ENCODE data around the gene ANKRD55. TPM values are rescaled to one million over a fixed set of nuclear protein-coding genes. Genes with fewer than 3 reads are reported as not detected.
A peak's percentile ranks its signal among the peaks of the same experiment; 100 is the strongest.
"Not testable (repeated sequence)": the region's sequence is repeated elsewhere in the genome, so short reads cannot be mapped to it uniquely, and the experiment has no call there.

Gene ANKRD55
- total RNA-seq, 1 donor from 2014 or later = not detected

DNA sequence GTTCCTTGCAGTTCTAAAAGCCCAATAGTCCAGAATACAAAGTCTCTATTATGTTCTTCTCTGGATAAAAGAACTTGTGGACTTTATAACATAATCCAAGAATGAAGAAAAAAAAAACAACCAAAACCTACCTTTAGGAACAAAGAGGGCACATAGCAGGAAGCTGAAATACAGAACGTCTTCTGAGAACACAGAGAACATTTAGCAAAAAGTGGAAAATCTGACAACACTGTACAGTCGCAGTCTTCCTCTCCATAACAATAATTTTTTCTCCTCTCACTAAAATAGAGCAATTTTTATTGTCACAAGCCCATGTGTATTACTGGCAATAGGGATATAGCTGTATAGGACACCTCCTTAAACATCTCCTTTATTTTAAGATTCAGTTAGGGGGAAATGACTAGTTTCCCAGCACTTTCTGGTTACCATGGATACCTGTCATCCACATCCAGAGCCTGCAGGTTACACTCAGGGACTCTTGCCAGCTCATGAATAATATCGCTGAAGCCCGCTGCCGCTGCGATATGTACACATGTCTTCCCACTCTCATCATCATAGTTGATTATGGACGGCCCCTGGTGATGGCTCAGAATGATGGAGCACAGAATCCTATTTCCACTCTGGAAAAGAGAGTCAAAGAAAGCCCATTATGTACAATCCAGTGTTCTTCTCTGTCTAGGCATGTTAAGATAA, 106.5 kb downstream of the ANKRD55 start:
- no peaks in the 10 kb centered on the region for H3K27me3 Mint-ChIP-seq
- H3K4me1 Mint-ChIP-seq (ENCODE audit: unreplicated experiment) = peaks cover 12% of the 10 kb centered on the region
- no peak for DNase-seq (ENCODE audit: extremely low spot score, unreplicated experiment)
- H3K27ac Mint-ChIP-seq = no peak overlapping the region
- TF ChIP-seq CTCF (conservative IDR thresholded peaks at IDR 0.05) = no peak
- no peaks in the 10 kb centered on the region for H3K36me3 Mint-ChIP-seq
- no peak overlapping the region for H3K4me3 Mint-ChIP-seq
- H3K9me3 Mint-ChIP-seq = peaks cover 9% of the 10 kb centered on the region

GRCh38 chr5:56123531-56124243, 109.4 kb downstream of the ANKRD55 start:
- H3K4me3 Mint-ChIP-seq = peak overlapping the region; percentile 46
- no peaks in the 10 kb centered on the region for H3K9me3 Mint-ChIP-seq
- H3K27ac Mint-ChIP-seq = peak overlapping the region; percentile 51
- no peaks in the 10 kb centered on the region for H3K36me3 Mint-ChIP-seq
- no peak for TF ChIP-seq CTCF (conservative IDR thresholded peaks at IDR 0.05)
- H3K4me1 Mint-ChIP-seq (ENCODE audit: unreplicated experiment) = peaks cover 12% of the 10 kb centered on the region
- no peak for DNase-seq (ENCODE audit: extremely low spot score, unreplicated experiment)
- no peaks in the 10 kb centered on the region for H3K27me3 Mint-ChIP-seq

GRCh38 chr5:56122360-56122985, 110.7 kb downstream of the ANKRD55 start:
- not testable (repeated sequence) for DNase-seq (ENCODE audit: extremely low spot score, unreplicated experiment); H3K27ac Mint-ChIP-seq; H3K9me3 Mint-ChIP-seq; H3K4me3 Mint-ChIP-seq; H3K27me3 Mint-ChIP-seq; H3K36me3 Mint-ChIP-seq
- peaks cover 12% of the 10 kb centered on the region for H3K4me1 Mint-ChIP-seq (ENCODE audit: unreplicated experiment)

DNA sequence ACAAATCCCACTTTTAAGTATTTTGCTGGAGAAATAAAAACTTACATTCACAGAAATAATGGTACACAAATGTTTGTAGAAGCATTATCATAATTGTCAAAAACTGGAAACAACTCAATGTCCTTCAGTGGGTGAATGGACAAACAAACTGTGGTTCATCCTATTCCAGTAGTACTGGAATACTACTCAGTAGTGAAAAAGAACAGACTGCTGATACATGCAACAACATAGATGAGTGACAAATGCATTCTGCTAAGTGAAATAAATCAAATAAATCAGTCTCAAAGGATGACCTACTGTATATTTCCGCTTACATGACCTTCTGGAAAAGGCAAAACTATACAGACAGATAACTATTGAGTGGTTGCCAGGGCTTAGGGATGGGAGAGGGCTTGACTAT, 114.1 kb downstream of the ANKRD55 start:
- Mint-ChIP-seq H3K27me3 (no peaks in the 10 kb centered on the region), H3K4me3 (no peak overlapping the region), H3K36me3 (no peaks in the 10 kb centered on the region)

DNA sequence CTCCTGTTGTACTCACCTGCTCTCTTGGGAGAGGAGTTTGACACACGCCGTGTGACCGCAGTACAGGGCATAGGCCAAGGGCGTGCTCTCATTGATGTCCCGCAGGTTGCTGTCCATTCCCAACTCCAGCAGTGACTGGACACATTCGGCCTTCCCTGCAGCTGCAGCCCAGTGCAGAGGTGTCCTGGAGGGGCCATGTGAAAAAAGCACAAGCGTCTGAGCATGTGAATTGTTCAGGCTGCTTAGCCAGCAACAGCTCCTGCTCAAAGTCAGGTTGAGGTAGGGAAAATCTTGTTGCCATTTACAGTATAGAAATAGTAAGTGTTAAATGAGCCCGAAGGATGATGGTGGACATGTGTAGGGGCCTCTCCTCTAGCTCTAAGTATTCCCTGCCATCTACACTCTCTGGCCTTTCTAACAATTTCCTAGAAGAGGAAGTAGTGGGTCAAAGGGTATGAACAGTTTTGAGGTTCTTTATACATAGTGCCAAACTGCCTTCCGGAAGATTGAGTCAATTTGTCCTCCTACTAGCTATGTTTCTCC, 116.5 kb downstream of the ANKRD55 start:
- Mint-ChIP-seq H3K27ac (no peak overlapping the region), H3K4me3 (no peak overlapping the region), H3K36me3 (no peaks in the 10 kb centered on the region), H3K27me3 (no peaks in the 10 kb centered on the region), H3K9me3 (peaks cover 7% of the 10 kb centered on the region), H3K4me1 (ENCODE audit: unreplicated experiment) (peaks cover 16% of the 10 kb centered on the region)
- DNase-seq (ENCODE audit: extremely low spot score, unreplicated experiment) = no peak
- no peak for TF ChIP-seq CTCF (conservative IDR thresholded peaks at IDR 0.05)

More for the DNA sequence above, 114.1 kb downstream of the ANKRD55 start:
- H3K4me1 Mint-ChIP-seq (ENCODE audit: unreplicated experiment) = peaks cover 17% of the 10 kb centered on the region
- TF ChIP-seq CTCF (conservative IDR thresholded peaks at IDR 0.05) = no peak
- no peaks in the 10 kb centered on the region for H3K9me3 Mint-ChIP-seq
- no peak overlapping the region for H3K27ac Mint-ChIP-seq
- no peak for DNase-seq (ENCODE audit: extremely low spot score, unreplicated experiment)

GRCh38 chr5:56115589-56115988, 117.5 kb downstream of the ANKRD55 start:
- Mint-ChIP-seq H3K27ac (no peak overlapping the region), H3K27me3 (no peaks in the 10 kb centered on the region), H3K36me3 (no peaks in the 10 kb centered on the region), H3K9me3 (peaks cover 7% of the 10 kb centered on the region), H3K4me1 (ENCODE audit: unreplicated experiment) (peaks cover 16% of the 10 kb centered on the region), H3K4me3 (no peak overlapping the region)
- TF ChIP-seq CTCF (conservative IDR thresholded peaks at IDR 0.05) = no peak
- no peak for DNase-seq (ENCODE audit: extremely low spot score, unreplicated experiment)

Data from type B pancreatic cell (in vitro differentiated cells).